GM12891 (cell line): Measurements from ENCODE around the gene ULBP3.

Source experiments
- PAX5 ChIP-seq: IDR thresholded peaks from 2 replicates; pipeline ENCODE4 v1.6.1; 2011; ENCODE audit warnings: low read length, moderate library complexity, mild to moderate bottlenecking; ENCODE audit not compliant: insufficient read depth, severe bottlenecking
- POLR2A ChIP-seq: IDR thresholded peaks from 2 replicates; pipeline ENCODE4 v1.6.1; 2011; ENCODE audit warnings: low read depth, low read length, control low read depth
- POLR2AphosphoS5 ChIP-seq: IDR thresholded peaks from 2 replicates; pipeline ENCODE4 v1.6.1; 2011; ENCODE audit warnings: low read depth, low read length, control low read depth
- POU2F2 ChIP-seq: IDR thresholded peaks from 2 replicates; pipeline ENCODE4 v1.6.1; 2011; ENCODE audit warnings: low read depth, mild to moderate bottlenecking, control low read depth, low read length, moderate library complexity
- SPI1 ChIP-seq: IDR thresholded peaks from 2 replicates; pipeline ENCODE4 v1.6.1; 2011; ENCODE audit warnings: low read depth, low read length, control low read depth
- TAF1 ChIP-seq: IDR thresholded peaks from 2 replicates; pipeline ENCODE4 v1.6.1; 2011; ENCODE audit warnings: low read depth, low read length, control low read depth

GRCh38 chr6:150046943-150047342 lies 22.0 kb downstream of the ULBP3 start:
- TF ChIP-seq POLR2AphosphoS5 (no peak), POLR2A (no peak), SPI1 (no peak), TAF1 (no peak), PAX5 (no peak), POU2F2 (no peak)
